H1 (cell line): ENCODE measurements around the gene LCN15. TPM values are rescaled to one million over a fixed set of nuclear protein-coding genes. Genes with fewer than 3 reads are reported as not detected.
"Not testable (repeated sequence)": the region's sequence is repeated elsewhere in the genome, so short reads cannot be mapped to it uniquely, and the experiment has no call there.

ENCODE experiments used
- CTCF ChIA-PET: fragments of 300-600 bp; sonication (Branson Sonifier 250); formaldehyde crosslinking; loops from one replicate; lab custom pipeline; 2021; ENCODE audit not compliant: partially characterized antibody; lab: Charles Lee
- POLR2A ChIA-PET: fragments of 300-600 bp; sonication (Branson Sonifier 250); formaldehyde crosslinking; loops from one replicate; lab custom pipeline; 2021; ENCODE audit warnings: inconsistent platforms; ENCODE audit not compliant: partially characterized antibody; lab: Charles Lee
- DNase-seq, 2 experiments: peaks; one replicate each; pipeline versions ENCODE4 v3.0.0 to v3.0.0-alpha.2; 2010 to 2022; ENCODE audit warnings: low spot score in 2 of 2, low read depth in 1 of 2, mixed read lengths in 1 of 2
- FAIRE-seq: peaks from 2 replicates; lab custom pipeline; 2011; peaks lifted over from hg19 to GRCh38; lab: Jason Lieb, UNC
- H2AFZ ChIP-seq: 2 replicates; pipeline ENCODE4 v1.8.1; 2012; ENCODE audit warnings: low read length, inconsistent platforms
- H2AK5ac ChIP-seq: 2 replicates; pipeline ENCODE4 v1.6.1; 2013; ENCODE audit warnings: low read depth, low read length
- H2BK120ac ChIP-seq: replicated peaks from 2 replicates; pipeline ENCODE3; 2013; ENCODE audit warnings: low read depth, low read length, inconsistent platforms
- H2BK12ac ChIP-seq: 2 replicates; pipeline ENCODE4 v1.6.1; 2013; ENCODE audit warnings: low read depth, low read length
- H2BK15ac ChIP-seq: 2 replicates; pipeline ENCODE4 v1.6.1; 2013; ENCODE audit warnings: low read length
- H2BK20ac ChIP-seq: 2 replicates; pipeline ENCODE4 v1.6.1; 2013; ENCODE audit warnings: low read length
- H2BK5ac ChIP-seq: 2 replicates; pipeline ENCODE4 v1.6.1; 2013; ENCODE audit warnings: low read depth, low read length
- H3K14ac ChIP-seq: 2 replicates; pipeline ENCODE4 v1.6.1; 2013; ENCODE audit warnings: inconsistent platforms; ENCODE audit not compliant: insufficient read length
- H3K18ac ChIP-seq: 2 replicates; pipeline ENCODE4 v1.6.1; 2013; ENCODE audit warnings: low read length; ENCODE audit errors: extremely low read depth
- H3K23ac ChIP-seq: 2 replicates; pipeline ENCODE4 v1.6.1; 2013; ENCODE audit warnings: inconsistent platforms; ENCODE audit not compliant: insufficient read length
- H3K23me2 ChIP-seq: 2 replicates; pipeline ENCODE4 v1.6.1; 2013; ENCODE audit warnings: low read depth, low read length
- H3K27ac ChIP-seq: 2 replicates; pipeline ENCODE4 v1.6.1; 2011; ENCODE audit warnings: low read depth, low read length, inconsistent platforms
- H3K27me3 ChIP-seq, 4 experiments: replicated peaks in 1 of 4; 1 replicate in 1 of 4; 2 replicates in 3 of 4; pipeline versions ENCODE4 v1.6.1 to v1.8.1; 2011 to 2013; ENCODE audit warnings: low read length in 3 of 4, mild to moderate bottlenecking in 3 of 4, inconsistent platforms in 2 of 4, mixed read lengths in 2 of 4, moderate library complexity in 1 of 4; ENCODE audit not compliant: control insufficient read depth in 3 of 4, insufficient read depth in 3 of 4; ENCODE audit errors: extremely low read depth in 1 of 4
- H3K36me3 ChIP-seq, 4 experiments: 2 replicates each; pipeline versions ENCODE4 v1.6.1 to v1.8.1; 2011 to 2013; ENCODE audit warnings: mild to moderate bottlenecking in 4 of 4, low read length in 3 of 4, moderate library complexity in 2 of 4, control low read depth in 1 of 4, inconsistent platforms in 1 of 4; ENCODE audit not compliant: insufficient read depth in 4 of 4, control insufficient read depth in 2 of 4
- H3K4ac ChIP-seq: replicated peaks from 2 replicates; pipeline ENCODE3; 2013; ENCODE audit warnings: low read length, low read depth, mixed read lengths, inconsistent platforms; ENCODE audit not compliant: insufficient read length
- H3K4me1 ChIP-seq, 4 experiments: replicated peaks in 1 of 4; 1 replicate in 1 of 4; 2 replicates in 3 of 4; pipeline versions ENCODE4 v1.6.1 to v1.8.1; 2011 to 2013; ENCODE audit warnings: low read length in 3 of 4, inconsistent platforms in 2 of 4, mixed read lengths in 1 of 4; ENCODE audit not compliant: insufficient read depth in 4 of 4, control insufficient read depth in 3 of 4
- H3K4me2 ChIP-seq, 2 experiments: 2 replicates each; pipeline versions ENCODE4 v1.6.1 to v1.8.1; 2011 to 2013; ENCODE audit warnings: low read depth in 2 of 2, low read length in 2 of 2, control low read depth in 1 of 2, inconsistent platforms in 1 of 2, mild to moderate bottlenecking in 1 of 2; ENCODE audit not compliant: insufficient read depth in 1 of 2
- H3K4me3 ChIP-seq, 4 experiments: fragments of 200-600, 300-600 bp in 1 of 4; sonication (generic), shearing (Covaris generic), sonication (Bioruptor Twin) in 1 of 4; 2 replicates each; pipeline versions ENCODE4 v1.5.1 to v1.8.1; 2011 to 2016; ENCODE audit warnings: low read length in 4 of 4, low read depth in 3 of 4, control low read depth in 2 of 4, inconsistent platforms in 2 of 4, mild to moderate bottlenecking in 2 of 4, mixed read lengths in 1 of 4, moderate library complexity in 1 of 4; ENCODE audit not compliant: insufficient read depth in 2 of 4; ENCODE audit errors: extremely low read depth in 1 of 4
- H3K56ac ChIP-seq: replicated peaks from 2 replicates; pipeline ENCODE3; 2013; ENCODE audit warnings: low read depth, mild to moderate bottlenecking, mixed read lengths, low read length, inconsistent platforms; ENCODE audit not compliant: insufficient read length
- H3K79me1 ChIP-seq: 2 replicates; pipeline ENCODE4 v1.6.1; 2013; ENCODE audit warnings: low read depth, low read length, control low read depth
- H3K79me2 ChIP-seq, 2 experiments: 2 replicates each; pipeline versions ENCODE4 v1.6.1 to v1.8.1; 2012 to 2013; ENCODE audit warnings: low read length in 2 of 2, mild to moderate bottlenecking in 2 of 2, inconsistent platforms in 1 of 2; ENCODE audit not compliant: insufficient read depth in 2 of 2, control insufficient read depth in 1 of 2
- H3K9ac ChIP-seq, 4 experiments: replicated peaks in 1 of 4; 1 replicate in 1 of 4; 2 replicates in 3 of 4; pipeline versions ENCODE4 v1.6.1 to v1.8.1; 2011 to 2013; ENCODE audit warnings: low read depth in 3 of 4, low read length in 3 of 4, control low read depth in 2 of 4, mild to moderate bottlenecking in 2 of 4, moderate library complexity in 2 of 4, inconsistent platforms in 1 of 4; ENCODE audit errors: extremely low read depth in 1 of 4
- H3K9me3 ChIP-seq, 2 experiments: 2 replicates each; pipeline versions ENCODE4 v1.6.1 to v1.8.1; 2012 to 2013; ENCODE audit warnings: mild to moderate bottlenecking in 2 of 2, moderate library complexity in 2 of 2, control low read depth in 1 of 2, inconsistent platforms in 1 of 2, low read depth in 1 of 2, low read length in 1 of 2, mixed read lengths in 1 of 2; ENCODE audit not compliant: insufficient read depth in 2 of 2
- H4K20me1 ChIP-seq, 2 experiments: replicated peaks in 1 of 2; 2 replicates each; pipeline versions ENCODE3 to v1.8.1; 2011 to 2013; ENCODE audit warnings: inconsistent platforms in 2 of 2, low read length in 2 of 2, mild to moderate bottlenecking in 1 of 2; ENCODE audit not compliant: insufficient read depth in 2 of 2, control insufficient read depth in 1 of 2
- H4K5ac ChIP-seq: 2 replicates; pipeline ENCODE4 v1.6.1; 2013; ENCODE audit warnings: low read length, low read depth, mixed read lengths, inconsistent platforms; ENCODE audit not compliant: insufficient read length
- H4K8ac ChIP-seq: 2 replicates; pipeline ENCODE4 v1.8.0; 2013; ENCODE audit warnings: mild to moderate bottlenecking, moderate library complexity, low read length, inconsistent platforms; ENCODE audit not compliant: insufficient read depth; ENCODE audit errors: extremely low read depth
- H4K91ac ChIP-seq: replicated peaks from 2 replicates; pipeline ENCODE3; 2013; ENCODE audit warnings: low read length, mixed read lengths, inconsistent platforms; ENCODE audit not compliant: insufficient read length
- ATF3 ChIP-seq: IDR thresholded peaks from 2 replicates; pipeline ENCODE4 v1.6.1; 2011; ENCODE audit warnings: low read depth, mild to moderate bottlenecking, low read length; ENCODE audit not compliant: insufficient read depth
- CBX8 ChIP-seq: fragments of 300-800, 300-1000 bp; sonication (generic); IDR thresholded peaks from 2 replicates; pipeline ENCODE4 v1.7.1; 2016; ENCODE audit warnings: low read depth, low read length, borderline replicate concordance
- TCF12 ChIP-seq: IDR thresholded peaks from 2 replicates; pipeline ENCODE4 v1.6.1; 2011; ENCODE audit warnings: low read depth, mild to moderate bottlenecking, low read length
- WGBS, 2 experiments: shearing (Covaris generic) in 1 of 2; methylation state at CpG; one replicate each; pipeline versions ENCODE4 v1.1.6 to v1.1.7; 2013 to 2015; ENCODE audit warnings: low lambda C conversion rate in 2 of 2, mixed read lengths in 2 of 2, inconsistent platforms in 1 of 2, low coverage in 1 of 2, missing lambda C conversion rate in 1 of 2; ENCODE audit not compliant: insufficient replicate concordance in 2 of 2, insufficient coverage in 1 of 2, insufficient read length in 1 of 2; ENCODE audit errors: extremely low coverage in 1 of 2, missing lambda C conversion rate in 1 of 2; 5-methylcytosine and 5-hydroxymethylcytosine counted together
- polyA plus RNA-seq, 7 experiments: library from polyadenylated mRNA; depleted of rRNA in 3 of 7; stranded (reverse) in 5 of 7; unstranded in 2 of 7; fragments of >200 nt in 5 of 7; fragments of 200-250 nt in 2 of 7; gene quantifications; 1 replicate in 5 of 7; 2 replicates in 1 of 7; 4 replicates in 1 of 7; pipeline versions ENCODE4 v1.2.1 to v1.2.3, GENCODE V29; 2011 to 2013; ENCODE audit warnings: missing spikeins in 2 of 7, mixed read lengths in 2 of 7
- total RNA-seq: library from RNA; stranded (reverse); fragmentation: NEBNext Ultra II Directional; extraction: Animal tissue kit (Norgen Biotek cat#: 25700); gene quantifications from 2 replicates; pipeline ENCODE4 v1.2.1, GENCODE V29; 2021

LCN15 gene
- total and polyA plus RNA-seq, 2 of the 8 experiments (the other 6 are each of a cell fraction or from before 2014, with no cell fraction given), result 0.08 to 0.47 TPM

DNA sequence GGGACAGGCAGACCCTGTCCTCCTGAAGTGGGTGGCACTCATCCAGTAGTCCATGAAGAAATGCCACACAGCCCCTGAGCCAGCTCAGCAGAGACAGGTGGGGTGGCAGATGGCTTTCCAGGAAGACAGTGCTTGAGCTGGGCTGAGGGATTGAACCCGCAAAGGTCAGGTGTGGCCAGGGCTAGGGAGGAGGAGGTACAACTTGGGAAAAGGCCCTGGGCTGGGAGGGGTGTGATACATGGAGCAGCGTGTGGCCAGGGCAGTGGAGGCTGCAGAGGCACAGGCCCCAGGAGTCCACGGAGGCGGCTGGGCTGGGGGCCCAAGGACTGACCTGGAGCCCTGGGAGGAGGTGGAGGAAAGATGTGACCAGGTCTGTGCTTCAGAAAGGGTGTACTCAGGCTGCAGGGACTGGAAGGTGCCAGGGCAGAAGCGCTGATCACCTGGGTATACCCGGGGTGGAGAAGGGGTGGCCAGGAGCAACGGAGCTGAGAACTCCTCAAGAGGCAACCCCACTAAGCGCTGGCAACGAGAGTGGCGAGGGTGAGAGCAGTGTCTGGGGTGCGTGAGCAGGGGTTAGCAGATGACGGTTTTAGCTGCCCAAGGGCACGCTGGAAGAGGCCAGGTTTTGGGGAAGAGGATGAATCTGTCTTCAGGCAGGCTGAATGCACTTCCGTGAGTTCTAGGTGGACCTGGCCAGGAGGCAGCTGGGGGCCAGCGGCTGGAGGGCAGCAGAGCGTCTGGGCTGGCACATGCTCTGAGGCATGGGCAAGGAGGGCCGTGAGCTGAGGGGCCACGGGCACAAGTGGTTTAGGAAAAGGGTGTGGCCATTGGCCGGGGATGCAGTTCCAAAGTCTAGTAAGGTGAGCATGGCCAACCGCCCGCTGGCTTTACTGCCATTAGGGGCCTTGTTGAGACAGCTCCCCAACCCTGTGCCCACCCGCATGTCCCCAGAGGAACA is 39.5 kb upstream of the LCN15 start (continued):
- TF ChIP-seq ATF3, result no peak
- no peak for TF ChIP-seq TCF12
- TF ChIP-seq CBX8, result no peak

- H3K56ac ChIP-seq, H3K27ac ChIP-seq, H3K4me3 ChIP-seq, H2AFZ ChIP-seq, H2BK120ac ChIP-seq, H3K79me2 ChIP-seq, H3K23ac ChIP-seq, FAIRE-seq, H3K14ac ChIP-seq, H3K36me3 ChIP-seq, DNase-seq, H3K4ac ChIP-seq, H4K5ac ChIP-seq, H3K4me2 ChIP-seq, H2AK5ac ChIP-seq, H2BK5ac ChIP-seq, H2BK15ac ChIP-seq, H3K9me3 ChIP-seq, H3K9ac ChIP-seq, H4K20me1 ChIP-seq, H2BK12ac ChIP-seq, H2BK20ac ChIP-seq, H3K79me1 ChIP-seq, H3K18ac ChIP-seq, H4K8ac ChIP-seq, H4K91ac ChIP-seq: not testable (repeated sequence)
- Histone ChIP-seq H3K27me3 (peaks cover 0 to 32% (median 18%) of the 10 kb centered on the region in 4 experiments; a peak in 5 of 7 replicates), H3K23me2 (peaks cover 19% of the 10 kb centered on the region; the same call in 1 of the 2 replicates), H3K4me1 (peaks cover 0 to 20% (median 12%) of the 10 kb centered on the region in 4 experiments; a peak in 6 of 7 replicates)
- CTCF ChIA-PET, result interaction anchor here (0.8 to 5.2 kb wide), 7 partner anchors 11 to 201 kb away, joined by 3 to 35 read pairs (median 5); partner anchors contain the start of genes AJM1 and C8G
- WGBS, 2 experiments, result 84% methylated on average over 8 of the region's 9 CpGs; no CpG with 5 or more reads in 1 of the 2 experiments
- POLR2A ChIA-PET, result interaction anchor here (1.3 to 7.8 kb wide), 2 partner anchors 10 to 17 kb away, joined by 3 to 96 read pairs; no protein-coding TSS in a partner anchor
Measured at GRCh38 chr9:136803009-136803550, 38.8 kb upstream of the LCN15 start.
